ENCODE measurements around the gene CHRNA4. TPM values are rescaled to one million over a fixed set of nuclear protein-coding genes. Genes with fewer than 3 reads are reported as not detected.

Gene CHRNA4
- total and polyA plus RNA-seq, 2 of the 13 experiments (the other 11 are each of a cell fraction or from before 2014, with no cell fraction given) = not detected

DNA sequence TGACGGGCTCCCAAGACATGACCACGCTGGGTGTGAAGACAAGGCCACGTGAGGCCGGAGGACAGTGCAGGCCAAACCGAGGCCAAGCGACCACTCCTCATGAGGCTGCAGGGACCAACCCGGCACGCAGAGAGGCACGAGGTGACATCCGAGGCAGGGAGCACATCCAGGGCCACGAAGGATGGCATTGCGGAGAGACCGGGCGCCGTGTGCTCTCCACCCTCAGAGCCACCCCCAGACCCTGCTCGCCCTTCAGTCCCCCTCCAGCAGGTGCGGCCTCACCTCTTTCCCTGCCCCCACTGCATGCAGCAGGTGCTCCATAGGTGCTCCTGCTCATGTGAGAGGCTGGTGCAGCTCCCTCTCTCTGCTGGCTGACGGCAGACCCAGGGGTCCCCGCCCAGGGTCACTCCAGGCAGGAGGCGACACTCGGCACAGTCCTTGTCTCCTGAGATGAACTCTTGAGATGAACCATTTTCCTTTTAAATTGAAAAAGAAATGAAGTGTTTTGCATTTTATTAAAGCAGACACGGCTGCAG, 33.8 kb upstream of the CHRNA4 start:
- no peak for TF ChIP-seq PHF20 (CRISPR knock-in tag; IDR thresholded peaks at IDR 0.05)
- TF ChIP-seq DR1 (CRISPR knock-in tag; IDR thresholded peaks at IDR 0.05) = no peak
- TF ChIP-seq, protein P1, sequence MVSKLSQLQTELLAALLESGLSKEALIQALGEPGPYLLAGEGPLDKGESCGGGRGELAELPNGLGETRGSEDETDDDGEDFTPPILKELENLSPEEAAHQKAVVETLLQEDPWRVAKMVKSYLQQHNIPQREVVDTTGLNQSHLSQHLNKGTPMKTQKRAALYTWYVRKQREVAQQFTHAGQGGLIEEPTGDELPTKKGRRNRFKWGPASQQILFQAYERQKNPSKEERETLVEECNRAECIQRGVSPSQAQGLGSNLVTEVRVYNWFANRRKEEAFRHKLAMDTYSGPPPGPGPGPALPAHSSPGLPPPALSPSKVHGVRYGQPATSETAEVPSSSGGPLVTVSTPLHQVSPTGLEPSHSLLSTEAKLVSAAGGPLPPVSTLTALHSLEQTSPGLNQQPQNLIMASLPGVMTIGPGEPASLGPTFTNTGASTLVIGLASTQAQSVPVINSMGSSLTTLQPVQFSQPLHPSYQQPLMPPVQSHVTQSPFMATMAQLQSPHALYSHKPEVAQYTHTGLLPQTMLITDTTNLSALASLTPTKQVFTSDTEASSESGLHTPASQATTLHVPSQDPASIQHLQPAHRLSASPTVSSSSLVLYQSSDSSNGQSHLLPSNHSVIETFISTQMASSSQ (IDR thresholded peaks at IDR 0.05; ENCODE audit: low read depth) = no peak
- TF ChIP-seq, protein P1 (CRISPR knock-in tag; IDR thresholded peaks at IDR 0.05; ENCODE audit: borderline replicate concordance) = no peak
- no peak for TF ChIP-seq TAF15 (IDR thresholded peaks at IDR 0.05; ENCODE audit: low read depth, low read length, poor library complexity, severe bottlenecking)
- no peak for TF ChIP-seq ZNF776 (CRISPR knock-in tag; IDR thresholded peaks at IDR 0.05)
- TF ChIP-seq HCFC1 (IDR thresholded peaks at IDR 0.05; ENCODE audit: low read depth, low read length) = no peak
- TF ChIP-seq ZNF747 (CRISPR knock-in tag; IDR thresholded peaks at IDR 0.05; ENCODE audit: borderline replicate concordance) = no peak
- TF ChIP-seq ZBTB34 (CRISPR knock-in tag; IDR thresholded peaks at IDR 0.05) = no peak
- TF ChIP-seq RFXANK (CRISPR knock-in tag; IDR thresholded peaks at IDR 0.05) = no peak
- no peak for TF ChIP-seq HOXA3 (CRISPR knock-in tag; IDR thresholded peaks at IDR 0.05)
- TF ChIP-seq GABPA (IDR thresholded peaks at IDR 0.05; ENCODE audit: low read depth, low read length) = 0 out of 2 replicates have a peak, but pooled peaks have one; percentile 12
- TF ChIP-seq GABPA (CRISPR knock-in tag; IDR thresholded peaks at IDR 0.05; ENCODE audit: low read depth) = no peak
- peak; percentile 41; the same call in 1 of the 2 replicates for TF ChIP-seq EZH2 (conservative IDR thresholded peaks at IDR 0.05; ENCODE audit: low read depth, low read length)
- TF ChIP-seq TCF12 (IDR thresholded peaks at IDR 0.05) = no peak
- TF ChIP-seq TCF12 (CRISPR knock-in tag; IDR thresholded peaks at IDR 0.05) = no peak
- no peak for TF ChIP-seq HOXA5 (CRISPR knock-in tag; IDR thresholded peaks at IDR 0.05)
- TF ChIP-seq GFI1 (CRISPR knock-in tag; IDR thresholded peaks at IDR 0.05; ENCODE audit: borderline replicate concordance) = no peak
- TF ChIP-seq HMG20A (CRISPR knock-in tag; IDR thresholded peaks at IDR 0.05; ENCODE audit: borderline replicate concordance) = no peak
- no peak for TF ChIP-seq CENPX (CRISPR knock-in tag; IDR thresholded peaks at IDR 0.05)
- Histone ChIP-seq H4K20me1 (ENCODE audit: insufficient read depth, low read length) (peaks cover 4% of the 10 kb centered on the region; the same call in 1 of the 2 replicates), H3K4me2 (ENCODE audit: low read depth, low read length) (no peak overlapping the region), H3K9me3 (ENCODE audit: low read length) (no peaks in the 10 kb centered on the region), H3K4me3 (replicated peaks in 1 of 3; ENCODE audit: insufficient read depth in 1 of 3, low read depth in 2 of 3, low read length in 3 of 3) (no peak overlapping the region), H3K36me3 (replicated peaks in 1 of 2; ENCODE audit: control insufficient read depth in 1 of 2, insufficient read depth in 2 of 2, low read length in 2 of 2) (no peaks in the 10 kb centered on the region), H3K4me1 (ENCODE audit: insufficient read depth, low read length) (no peaks in the 10 kb centered on the region), H3K27ac (ENCODE audit: extremely low read length, insufficient read depth, low read length) (no peak overlapping the region), H2AFZ (ENCODE audit: low read length) (no peak overlapping the region), H3K27me3 (ENCODE audit: control insufficient read depth in 1 of 2, insufficient read depth in 2 of 2, low read length in 2 of 2) (peaks cover 41 to 83% of the 10 kb centered on the region in 2 experiments), H3K79me2 (ENCODE audit: insufficient read depth, low read length) (no peaks in the 10 kb centered on the region), H3K9ac (ENCODE audit: insufficient read depth, low read depth, low read length) (no peak overlapping the region)
- in situ Hi-C loops (cut with HindIII; ENCODE audit: extremely low pct_ligation_motif_present, low pct_unique_long_range_greater_than_20kb) = no loop called here
- ATAC-seq (no peak), FAIRE-seq (no peak), DNase-seq (ENCODE audit: low spot score) (no peak)
- POLR2A ChIA-PET = no interaction called here
- CTCF ChIA-PET (ENCODE audit: low intra/inter-chr PET ratio, low total read pairs) = no interaction called here
- no TSS peak for BruUV-seq (replicated peaks)
- intact Hi-C loops (cut with micrococcal nuclease; ENCODE audit: unreplicated experiment) = no loop called here
- WGBS (ENCODE audit: low lambda C conversion rate) = 28% methylated on average over 22 of the region's 22 CpGs
